ENCODE results near the gene PVRIG. TPM values are rescaled to one million over a fixed set of nuclear protein-coding genes. Genes with fewer than 3 reads are reported as not detected.
"Not testable (repeated sequence)": the region's sequence is repeated elsewhere in the genome, so short reads cannot be mapped to it uniquely, and the experiment has no call there.

PVRIG gene
- 10 to 100 TPM; 21.9 to 37.1 (median 27.8) TPM for total RNA-seq

DNA sequence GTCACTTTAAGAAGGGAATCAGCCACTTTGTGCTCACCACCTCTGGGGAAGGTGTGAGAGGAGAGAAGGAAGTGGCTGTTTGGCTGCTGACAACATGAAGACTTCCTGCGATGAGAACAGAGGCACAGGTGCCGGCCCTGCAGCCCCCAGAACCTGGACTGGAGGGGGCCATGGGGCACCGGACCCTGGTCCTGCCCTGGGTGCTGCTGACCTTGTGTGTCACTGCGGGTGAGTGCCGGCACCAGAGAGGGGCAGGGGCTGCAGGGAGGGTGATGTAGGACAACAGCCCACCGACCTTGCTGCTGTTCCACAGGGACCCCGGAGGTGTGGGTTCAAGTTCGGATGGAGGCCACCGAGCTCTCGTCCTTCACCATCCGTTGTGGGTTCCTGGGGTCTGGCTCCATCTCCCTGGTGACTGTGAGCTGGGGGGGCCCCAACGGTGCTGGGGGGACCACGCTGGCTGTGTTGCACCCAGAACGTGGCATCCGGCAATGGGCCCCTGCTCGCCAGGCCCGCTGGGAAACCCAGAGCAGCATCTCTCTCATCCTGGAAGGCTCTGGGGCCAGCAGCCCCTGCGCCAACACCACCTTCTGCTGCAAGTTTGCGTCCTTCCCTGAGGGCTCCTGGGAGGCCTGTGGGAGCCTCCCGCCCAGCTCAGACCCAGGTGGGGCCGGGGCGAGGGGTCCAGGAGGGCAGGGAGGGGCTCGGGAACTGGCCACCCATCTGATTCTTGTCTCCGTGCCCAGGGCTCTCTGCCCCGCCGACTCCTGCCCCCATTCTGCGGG, at the start of gene PVRIG:
PVRIG (plus strand) TSS at position 149 of the 785 bp plus-strand sequence; CDS start at position 171, 22 bp downstream.
- ATAC-seq: peak; percentile 21 to 25

DNA sequence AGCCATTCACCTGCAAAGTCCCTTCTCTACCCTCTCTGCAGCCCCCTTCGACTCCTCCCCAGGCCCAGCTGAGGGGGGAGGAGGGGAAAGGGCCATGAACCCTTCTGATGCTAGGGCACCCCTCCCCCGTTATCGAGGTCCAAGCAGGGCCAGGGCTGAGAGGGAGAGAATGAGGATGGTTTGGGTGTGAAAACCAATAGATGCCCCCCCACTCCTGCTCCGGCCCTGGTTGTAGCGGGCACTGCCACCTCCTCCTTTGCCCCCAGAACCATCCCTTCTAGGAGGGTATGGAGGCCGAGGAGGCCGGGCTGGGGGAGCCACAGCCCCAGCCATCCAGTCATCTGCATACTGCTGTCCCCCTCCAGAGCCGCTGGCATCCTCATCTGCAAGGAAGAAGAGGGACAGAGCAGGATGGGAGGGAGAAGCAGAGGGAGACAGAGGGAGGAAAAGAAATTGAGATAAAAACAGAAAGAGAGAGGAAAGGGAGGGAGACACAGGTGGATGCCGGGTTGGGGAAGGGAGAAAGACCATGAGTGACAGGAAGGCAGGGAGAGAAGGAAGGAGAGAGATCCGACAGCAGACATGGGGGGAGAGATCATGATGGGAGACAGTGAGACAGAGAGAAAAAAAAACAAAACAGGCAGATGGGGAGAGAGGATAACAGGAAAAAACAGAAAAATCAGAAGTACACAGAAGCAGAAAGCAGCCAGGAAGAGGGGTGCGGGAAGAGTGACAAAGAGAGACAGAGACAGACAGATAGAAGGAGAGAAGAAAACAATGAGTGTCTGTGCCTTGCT, 49.5 kb upstream of the PVRIG start:
- Mint-ChIP-seq H3K27me3 (ENCODE audit: low read depth) (peaks cover 17% of the 10 kb centered on the region), H3K4me3 (peak overlapping the region; percentile 75)

More for the DNA sequence above, at the start of gene PVRIG:
- peak within 1 kb of the TSS; percentile 93 for H3K4me3 Mint-ChIP-seq
- not testable (repeated sequence) for H3K9me3 Mint-ChIP-seq; DNase-seq; H3K27me3 Mint-ChIP-seq (ENCODE audit: low read depth)
- peaks cover 15% of the 10 kb centered on the region for H3K36me3 Mint-ChIP-seq (ENCODE audit: insufficient read depth)
- peaks cover 62% of the 10 kb centered on the region for H3K4me1 Mint-ChIP-seq (ENCODE audit: low read depth)

DNA sequence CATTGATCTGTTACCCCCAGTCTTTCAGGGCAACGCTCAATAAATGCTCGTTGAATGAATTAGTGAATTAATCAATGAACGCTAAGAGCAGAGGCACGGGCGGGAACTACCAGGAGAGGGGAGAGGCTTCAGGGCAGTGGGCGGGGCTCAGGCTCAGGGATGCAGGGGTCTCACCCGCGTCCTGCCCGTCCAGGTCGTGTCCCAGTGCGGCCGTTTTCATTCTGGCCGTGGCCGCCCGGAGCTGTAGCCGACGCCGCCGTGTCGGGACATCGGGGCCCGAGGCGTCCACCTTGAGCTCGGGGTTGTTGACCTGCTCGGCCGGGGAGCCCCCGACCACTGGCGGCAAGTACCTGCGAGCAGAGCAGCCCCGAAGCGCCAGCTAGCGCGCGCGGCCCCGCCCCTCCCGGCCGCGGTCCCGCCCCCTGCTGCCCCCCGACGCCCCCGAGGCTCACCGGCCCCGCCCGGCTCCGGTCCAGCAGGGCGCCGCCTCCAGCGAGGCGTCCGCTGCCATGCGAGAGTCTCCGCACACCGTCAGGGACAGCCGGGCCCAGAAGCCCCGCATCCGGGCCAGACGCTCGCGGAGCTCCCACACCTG, 48.6 kb upstream of the PVRIG start:
- H3K4me3 Mint-ChIP-seq: peak overlapping the region; percentile 75
- peaks cover 59% of the 10 kb centered on the region for H3K4me1 Mint-ChIP-seq (ENCODE audit: low read depth)
- DNase-seq: no peak
- no peaks in the 10 kb centered on the region for H3K36me3 Mint-ChIP-seq (ENCODE audit: insufficient read depth)
- ATAC-seq: peak; percentile 38 to 39
- H3K27me3 Mint-ChIP-seq (ENCODE audit: low read depth): peaks cover 17% of the 10 kb centered on the region
- no peaks in the 10 kb centered on the region for H3K9me3 Mint-ChIP-seq

More for the DNA sequence above, 49.5 kb upstream of the PVRIG start:
- Mint-ChIP-seq H3K4me1 (ENCODE audit: low read depth) (peaks cover 61% of the 10 kb centered on the region), H3K36me3 (ENCODE audit: insufficient read depth) (no peaks in the 10 kb centered on the region), H3K9me3 (no peaks in the 10 kb centered on the region)
- DNase-seq: no peak
- no peak for ATAC-seq

DNA sequence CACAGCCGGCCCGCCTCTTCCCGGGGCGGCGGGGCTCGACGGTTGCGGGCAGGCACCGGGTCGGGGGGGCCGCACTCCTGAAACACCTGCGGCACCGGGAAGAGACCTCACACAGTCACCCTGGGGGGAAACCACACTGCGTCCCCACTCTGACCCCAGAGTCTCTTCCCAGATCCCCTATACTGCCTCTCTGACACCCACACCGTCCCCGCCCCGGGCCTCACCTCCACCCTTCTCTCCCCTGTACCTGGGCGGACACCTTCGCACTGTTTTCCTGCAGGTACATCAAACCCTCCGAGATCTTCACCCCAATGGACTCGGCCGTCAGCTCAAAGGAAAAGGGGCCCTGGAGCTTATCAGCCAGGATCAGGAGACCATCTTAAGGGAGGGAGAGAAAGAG, 47.9 kb upstream of the PVRIG start:
- Mint-ChIP-seq H3K9me3 (no peaks in the 10 kb centered on the region), H3K4me3 (peak overlapping the region; percentile 73), H3K27me3 (ENCODE audit: low read depth) (peaks cover 17% of the 10 kb centered on the region), H3K4me1 (ENCODE audit: low read depth) (peaks cover 57% of the 10 kb centered on the region), H3K36me3 (ENCODE audit: insufficient read depth) (no peaks in the 10 kb centered on the region)
- DNase-seq: no peak
- peak in 1 of 2 donors; percentile 2 for ATAC-seq

DNA sequence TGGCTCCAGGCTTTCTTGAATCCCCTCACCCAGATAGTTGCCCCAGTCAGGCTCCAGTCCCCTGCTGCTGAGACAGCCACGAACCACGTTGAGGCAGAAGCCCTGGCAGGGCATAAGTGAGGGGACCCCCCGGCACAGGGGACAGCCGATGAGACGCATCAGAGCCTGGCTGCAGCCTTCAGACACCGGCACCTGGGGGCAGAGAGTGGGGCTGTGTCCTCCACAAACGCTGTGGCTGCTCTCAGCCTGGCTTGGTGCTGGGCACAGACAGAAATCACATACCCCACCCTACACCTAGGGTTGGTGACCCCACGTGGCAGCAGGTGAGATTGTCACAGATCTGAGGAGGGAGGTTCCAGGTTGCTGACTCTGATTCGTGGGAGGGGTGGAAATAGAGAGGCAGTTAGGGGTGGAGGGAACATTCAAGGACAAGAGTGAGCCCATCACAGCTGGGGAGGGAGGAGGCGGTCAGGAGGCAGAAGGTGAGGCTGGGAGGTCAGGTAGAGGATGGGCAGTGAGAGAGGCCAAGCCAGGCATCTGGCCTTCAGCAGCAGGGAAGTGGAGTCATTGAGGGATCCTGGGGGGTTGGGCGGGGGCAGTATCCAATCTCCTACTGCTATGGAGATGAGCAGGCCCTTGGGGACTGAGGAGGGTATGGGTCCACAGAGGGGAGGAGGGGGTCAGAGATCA, 45.8 kb upstream of the PVRIG start:
- no peak for DNase-seq
- no peaks in the 10 kb centered on the region for H3K36me3 Mint-ChIP-seq (ENCODE audit: insufficient read depth)
- no peaks in the 10 kb centered on the region for H3K9me3 Mint-ChIP-seq
- no peak overlapping the region for H3K4me3 Mint-ChIP-seq
- H3K4me1 Mint-ChIP-seq (ENCODE audit: low read depth): peaks cover 36% of the 10 kb centered on the region
- ATAC-seq: no peak
- peaks cover 3% of the 10 kb centered on the region for H3K27me3 Mint-ChIP-seq (ENCODE audit: low read depth)

DNA sequence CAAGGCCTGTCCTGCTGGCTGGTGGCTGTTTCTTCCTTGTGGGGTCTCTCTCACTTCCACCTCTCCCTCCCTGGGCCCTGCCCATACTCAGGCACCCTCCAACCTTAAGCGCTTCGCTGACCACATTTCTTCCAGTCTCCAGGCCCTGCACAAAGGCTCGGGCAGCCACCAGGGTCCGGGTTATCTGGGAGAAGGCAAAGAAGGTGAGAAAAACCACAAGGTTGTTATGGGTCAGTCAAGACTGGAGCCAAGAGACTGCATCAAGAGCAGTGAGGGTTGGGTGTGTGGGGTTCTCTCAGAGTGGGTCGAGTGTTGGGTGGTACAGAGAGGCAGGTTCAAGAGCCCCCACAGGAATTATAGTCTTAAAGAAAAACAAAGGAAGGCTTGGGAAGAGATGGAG, 45.2 kb upstream of the PVRIG start:
- no peak overlapping the region for H3K4me3 Mint-ChIP-seq
- H3K9me3 Mint-ChIP-seq: no peaks in the 10 kb centered on the region
- H3K27me3 Mint-ChIP-seq (ENCODE audit: low read depth): peaks cover 3% of the 10 kb centered on the region
- DNase-seq (no peak), ATAC-seq (no peak)
- H3K4me1 Mint-ChIP-seq (ENCODE audit: low read depth): peaks cover 30% of the 10 kb centered on the region
- no peaks in the 10 kb centered on the region for H3K36me3 Mint-ChIP-seq (ENCODE audit: insufficient read depth)

DNA sequence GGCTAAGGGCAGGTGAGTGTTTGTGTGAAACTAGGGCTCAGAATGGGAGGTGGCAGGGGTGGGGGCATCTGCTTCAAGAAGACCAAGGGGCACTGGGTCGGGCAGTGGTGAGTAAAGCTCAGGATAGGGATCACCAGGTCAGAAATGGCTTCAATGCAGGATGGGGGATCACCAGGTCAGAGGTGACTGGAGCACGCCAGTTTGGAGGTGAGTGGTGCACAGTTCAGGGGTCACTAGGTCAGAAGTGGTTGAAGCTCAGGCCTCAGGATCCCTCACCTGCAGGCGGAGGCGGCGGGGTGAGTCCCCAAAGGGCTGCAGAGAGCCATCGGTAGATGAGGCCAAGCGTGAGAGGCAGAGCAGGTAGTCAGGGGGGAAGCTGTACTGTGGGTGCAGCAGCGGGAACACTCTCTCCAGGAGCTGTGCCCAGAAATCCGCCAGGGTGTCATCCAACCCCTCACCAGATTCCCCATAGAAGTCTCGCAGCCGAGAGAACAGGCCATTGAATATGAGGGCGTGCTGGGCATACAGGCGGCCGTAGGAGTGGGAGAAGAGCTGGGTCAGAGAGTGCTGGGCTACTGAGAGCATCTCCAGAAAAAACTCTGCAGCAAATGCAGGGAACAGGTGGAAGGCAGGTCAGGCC, 44.3 kb upstream of the PVRIG start:
- no peaks in the 10 kb centered on the region for H3K36me3 Mint-ChIP-seq (ENCODE audit: insufficient read depth)
- H3K9me3 Mint-ChIP-seq: no peaks in the 10 kb centered on the region
- H3K27me3 Mint-ChIP-seq (ENCODE audit: low read depth): peaks cover 3% of the 10 kb centered on the region
- ATAC-seq (no peak), DNase-seq (no peak)
- peaks cover 25% of the 10 kb centered on the region for H3K4me1 Mint-ChIP-seq (ENCODE audit: low read depth)
- peak overlapping the region; percentile 9 for H3K4me3 Mint-ChIP-seq

DNA sequence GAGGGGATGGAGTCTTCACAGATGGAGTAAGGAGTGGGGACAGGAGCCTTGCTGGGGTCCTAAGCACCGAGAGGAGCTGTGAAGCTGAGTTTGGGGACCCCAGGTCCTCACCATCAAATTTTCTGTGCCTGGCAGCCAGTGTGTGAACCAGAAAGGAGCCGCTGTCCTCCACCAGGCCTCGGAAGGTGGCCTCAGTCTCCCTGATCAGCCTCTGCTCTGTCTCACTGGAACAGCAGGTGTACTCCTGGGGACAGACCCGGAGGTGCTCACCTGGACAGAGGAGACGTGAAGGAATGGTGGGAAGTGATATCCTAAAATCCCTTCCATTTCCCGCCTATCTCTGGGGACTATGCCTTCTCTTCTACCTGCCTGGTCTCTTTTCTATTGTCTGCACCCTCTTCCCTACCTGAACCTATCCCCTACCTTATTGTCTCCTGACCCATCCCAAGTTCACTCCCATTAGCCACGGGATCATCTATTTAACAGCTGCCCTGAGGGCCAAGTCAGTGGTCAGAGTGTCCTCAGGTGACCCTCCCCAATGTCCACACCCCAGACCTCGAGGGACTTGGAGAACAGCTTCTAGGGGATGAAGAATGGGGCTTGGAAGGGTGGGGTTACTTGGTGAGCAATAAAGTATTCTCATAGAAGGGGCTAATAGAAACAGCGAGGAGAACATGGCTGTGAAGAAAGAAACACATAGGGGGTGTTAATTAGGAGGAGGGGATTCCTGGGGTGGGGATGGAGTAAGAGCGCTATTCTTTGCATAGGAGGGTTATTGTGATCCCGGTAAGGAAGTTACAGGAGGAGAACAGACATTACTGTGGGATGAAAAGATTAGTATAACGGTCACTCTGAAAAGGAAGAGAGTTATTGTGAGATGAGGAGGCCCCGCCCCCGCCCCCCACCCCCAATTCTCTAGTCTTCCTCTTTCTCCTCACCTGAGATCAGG, 43.4 kb upstream of the PVRIG start:
- Mint-ChIP-seq H3K27me3 (ENCODE audit: low read depth) (no peaks in the 10 kb centered on the region), H3K9me3 (no peaks in the 10 kb centered on the region), H3K4me3 (peak overlapping the region; percentile 77), H3K36me3 (ENCODE audit: insufficient read depth) (no peaks in the 10 kb centered on the region), H3K4me1 (ENCODE audit: low read depth) (peaks cover 27% of the 10 kb centered on the region)
- ATAC-seq: no peak
- no peak for DNase-seq

DNA sequence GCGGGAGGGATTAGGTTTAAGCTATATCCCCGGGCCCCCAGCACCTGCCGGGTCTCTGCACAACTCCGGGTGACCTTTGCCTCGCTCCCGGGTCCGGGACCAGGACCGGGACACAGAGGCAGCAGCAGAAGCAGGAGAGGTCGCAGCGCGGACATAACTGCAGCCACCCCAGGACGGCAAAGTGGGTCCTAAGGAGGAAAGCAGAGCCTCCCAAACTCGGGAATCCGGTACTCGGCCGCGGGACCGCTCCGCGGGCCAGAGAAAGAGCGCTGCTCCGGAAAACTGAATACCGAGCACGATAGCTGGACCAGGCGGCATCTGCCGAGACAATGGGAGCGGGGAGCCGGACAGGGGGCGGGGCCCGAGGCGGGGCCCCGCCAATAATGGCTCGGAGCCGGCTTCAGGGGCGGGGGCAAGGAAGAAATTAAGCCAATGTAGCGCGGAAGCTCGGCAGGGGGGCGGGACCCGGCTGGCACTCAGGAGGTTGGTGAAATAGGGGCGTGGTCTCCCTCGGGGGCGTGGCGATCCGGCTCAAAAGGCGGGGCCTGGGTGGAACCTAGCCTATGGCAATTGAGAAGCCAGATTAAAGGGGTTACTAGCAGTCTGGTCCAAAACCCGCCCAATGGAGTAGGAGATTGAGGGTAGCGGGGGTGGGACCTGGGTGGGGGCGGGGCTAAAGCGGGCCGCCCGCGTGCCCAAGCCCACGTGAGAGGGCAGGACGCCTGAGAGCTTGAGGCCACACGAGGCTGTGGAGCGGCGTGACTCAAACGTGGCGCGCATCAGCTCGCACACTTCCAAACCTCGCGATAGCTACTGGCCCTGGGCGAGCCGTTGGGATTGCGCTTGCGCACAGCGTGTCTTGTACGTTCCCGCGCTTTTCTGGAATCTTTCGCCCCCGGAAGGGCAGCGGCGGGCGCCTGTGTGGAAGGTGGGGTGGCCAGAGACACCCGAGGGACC, 42.4 kb upstream of the PVRIG start, which contains the start of the genes GPC2 and STAG3:
GPC2 (minus strand) TSS at position 337 of the 957 bp plus-strand sequence; CDS start at position 155, 182 bp downstream.
STAG3 (plus strand) TSS at position 874 of the 957 bp plus-strand sequence. CDS start 2,639 bp downstream, outside the sequence.
- no peaks in the 10 kb centered on the region for H3K36me3 Mint-ChIP-seq (ENCODE audit: insufficient read depth)
- H3K9me3 Mint-ChIP-seq: no peaks in the 10 kb centered on the region
- H3K4me1 Mint-ChIP-seq (ENCODE audit: low read depth): peaks cover 33% of the 10 kb centered on the region
- peak within 1 kb of the TSS; percentile 77 for H3K4me3 Mint-ChIP-seq
- DNase-seq: peak; percentile 98
- no peaks in the 10 kb centered on the region for H3K27me3 Mint-ChIP-seq (ENCODE audit: low read depth)
- peak; percentile 92 to 94 for ATAC-seq

DNA sequence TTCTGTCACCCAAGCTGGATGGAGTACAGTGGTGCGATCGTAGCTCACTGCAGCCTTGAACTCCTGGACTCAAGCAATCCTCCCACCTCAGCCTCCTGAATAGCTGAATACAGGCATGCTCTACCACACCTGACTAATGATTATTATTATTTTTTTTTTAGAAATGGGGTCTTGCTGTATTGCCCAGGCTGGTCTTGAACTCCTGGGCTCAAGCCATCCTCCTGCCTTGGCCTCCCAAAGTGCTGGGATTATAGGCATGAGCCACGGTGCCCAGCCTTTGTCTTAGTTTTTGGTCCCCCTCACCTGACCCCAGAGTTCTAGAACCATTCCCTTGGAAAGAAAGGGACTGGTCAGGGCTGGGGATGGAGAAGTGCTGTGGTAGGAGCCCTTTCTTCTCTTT, 39.7 kb upstream of the PVRIG start:
- not testable (repeated sequence) for ATAC-seq; DNase-seq; H3K9me3 Mint-ChIP-seq; H3K36me3 Mint-ChIP-seq (ENCODE audit: insufficient read depth); H3K27me3 Mint-ChIP-seq (ENCODE audit: low read depth); H3K4me3 Mint-ChIP-seq
- H3K4me1 Mint-ChIP-seq (ENCODE audit: low read depth): peaks cover 39% of the 10 kb centered on the region

DNA sequence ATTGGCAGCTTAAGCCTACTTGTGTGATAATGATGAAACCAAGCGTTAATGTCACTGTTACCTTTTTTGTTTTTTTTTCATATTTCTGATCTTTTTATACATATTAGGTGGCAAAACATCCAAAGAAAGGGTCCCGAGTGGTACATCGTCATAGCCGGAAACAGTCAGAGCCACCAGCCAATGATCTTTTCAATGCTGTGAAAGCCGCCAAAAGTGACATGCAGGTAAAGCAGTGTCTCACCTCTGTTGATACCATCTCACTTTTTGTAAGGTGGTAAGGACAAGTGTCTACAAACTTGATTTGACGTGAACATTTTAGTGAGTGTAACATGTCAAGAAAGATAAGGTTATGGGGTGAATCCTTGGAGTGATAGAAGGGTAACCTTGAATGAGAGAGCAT, 37.1 kb upstream of the PVRIG start:
- not testable (repeated sequence) for H3K36me3 Mint-ChIP-seq (ENCODE audit: insufficient read depth); H3K4me3 Mint-ChIP-seq; H3K27me3 Mint-ChIP-seq (ENCODE audit: low read depth); H3K9me3 Mint-ChIP-seq; ATAC-seq; DNase-seq
- peaks cover 27% of the 10 kb centered on the region for H3K4me1 Mint-ChIP-seq (ENCODE audit: low read depth)

DNA sequence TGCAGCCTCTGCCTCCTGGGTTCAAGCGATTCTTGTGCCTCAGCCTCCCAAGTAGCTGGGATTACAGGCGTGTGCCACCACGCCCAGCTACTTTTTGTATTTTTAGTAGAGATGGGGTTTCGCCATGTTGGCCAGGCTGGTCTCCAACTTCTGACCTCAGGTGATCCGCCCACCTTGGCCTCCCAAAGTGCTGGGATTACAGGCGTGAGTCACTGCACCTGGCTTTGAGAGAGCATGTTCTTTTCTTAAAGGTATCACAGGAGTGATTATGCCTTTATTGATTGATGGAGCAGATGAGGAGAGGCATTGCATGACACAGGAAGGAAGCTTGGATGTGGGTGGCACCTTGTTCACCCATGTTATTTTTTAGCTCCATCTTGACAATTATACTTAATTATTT, 36.7 kb upstream of the PVRIG start:
- not testable (repeated sequence) for ATAC-seq; DNase-seq; H3K9me3 Mint-ChIP-seq; H3K36me3 Mint-ChIP-seq (ENCODE audit: insufficient read depth); H3K27me3 Mint-ChIP-seq (ENCODE audit: low read depth); H3K4me3 Mint-ChIP-seq
- peaks cover 27% of the 10 kb centered on the region for H3K4me1 Mint-ChIP-seq (ENCODE audit: low read depth)
